Cerebellar cortex (tissue), 1 donor: ENCODE data around the gene TOM1.

Source experiments
- DNase-seq: peaks from one replicate; pipeline ENCODE4 v3.0.0-alpha.2; 2015; ENCODE audit warnings: low spot score

TOM1 gene

DNA sequence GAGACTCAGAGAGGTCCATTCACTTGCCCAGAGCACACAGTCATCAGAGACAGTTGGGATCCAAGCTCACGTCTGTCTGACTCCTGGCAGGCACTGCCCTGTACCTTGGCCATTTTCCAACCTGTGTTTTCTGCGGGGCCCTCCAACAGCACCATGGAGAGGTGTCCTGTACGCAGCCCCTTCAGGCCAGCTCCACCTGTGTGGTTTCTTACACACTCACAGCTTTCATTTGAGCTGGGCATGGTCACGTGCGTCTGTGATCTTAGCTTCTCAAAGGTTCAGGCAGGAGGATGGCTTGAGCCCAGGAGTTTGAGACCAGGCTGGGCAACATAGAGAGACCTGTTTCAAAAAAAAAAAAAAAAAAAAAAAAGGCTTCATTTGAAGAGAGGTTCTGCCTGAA is 24.4 kb downstream of the TOM1 start:
- DNase-seq: no peak

- DNase-seq: no peak
These were observed 25.1 kb downstream of the TOM1 start for GRCh38 chr22:35324762-35325161.

DNA sequence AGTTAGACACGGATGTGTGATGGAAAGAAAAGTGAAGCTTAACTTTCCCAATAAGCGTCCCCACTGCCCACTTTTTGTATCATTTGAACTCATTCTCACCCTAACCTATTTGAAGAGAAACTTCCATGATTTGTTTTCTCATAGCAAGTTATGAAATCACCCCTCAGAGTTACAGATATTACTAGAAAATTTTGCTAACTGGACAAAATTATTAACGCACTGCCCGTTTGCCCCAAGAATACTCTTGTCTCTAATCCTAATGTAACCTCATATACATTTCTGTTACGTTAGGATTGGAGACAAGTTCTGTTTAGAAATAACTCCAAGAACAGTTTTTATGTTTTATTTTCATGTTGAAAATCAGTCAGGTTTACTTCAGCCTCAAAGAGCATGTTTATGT is 25.5 kb downstream of the TOM1 start:
- no peak for DNase-seq

- DNase-seq: no peak
These were observed 27.3 kb downstream of the TOM1 start for GRCh38 chr22:35326854-35327562.

GRCh38 chr22:35327690-35328471 is 28.2 kb downstream of the TOM1 start:
- DNase-seq: no peak

- no peak for DNase-seq
These were observed 28.8 kb downstream of the TOM1 start for GRCh38 chr22:35328472-35328885.

GRCh38 chr22:35329114-35329847 is 29.6 kb downstream of the TOM1 start:
- DNase-seq: no peak

- DNase-seq: no peak
These were observed 30.7 kb downstream of the TOM1 start for GRCh38 chr22:35330258-35330861.

- no peak for DNase-seq
These were observed 32.6 kb downstream of the TOM1 start for GRCh38 chr22:35332278-35332677.

- no peak for DNase-seq
These were observed 33.5 kb downstream of the TOM1 start for GRCh38 chr22:35333220-35333619.

- no peak for DNase-seq
These were observed 34.3 kb downstream of the TOM1 start for GRCh38 chr22:35334004-35334403.

DNA sequence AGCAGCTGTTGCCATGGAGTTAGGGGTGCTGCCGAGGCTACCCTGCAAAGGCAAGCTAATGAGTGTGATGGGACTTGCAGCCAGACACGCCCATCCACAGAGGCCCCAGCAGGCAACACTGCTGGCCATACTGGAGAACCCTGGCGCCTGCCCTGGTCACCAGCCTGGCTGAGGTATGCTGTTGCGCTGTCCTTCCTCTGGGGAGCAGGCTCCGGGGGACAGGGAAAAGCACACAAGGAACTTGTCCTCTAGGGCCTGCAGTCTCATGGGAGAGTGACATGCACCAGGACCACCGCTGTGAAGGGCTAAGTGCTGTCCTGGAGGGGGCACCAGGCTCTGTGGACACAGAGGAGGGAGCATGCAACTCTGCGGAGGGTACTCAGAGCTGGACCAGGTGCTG is 35.8 kb downstream of the TOM1 start:
- no peak for DNase-seq

GRCh38 chr22:35335936-35336781 is 36.5 kb downstream of the TOM1 start:
- no peak for DNase-seq

DNA sequence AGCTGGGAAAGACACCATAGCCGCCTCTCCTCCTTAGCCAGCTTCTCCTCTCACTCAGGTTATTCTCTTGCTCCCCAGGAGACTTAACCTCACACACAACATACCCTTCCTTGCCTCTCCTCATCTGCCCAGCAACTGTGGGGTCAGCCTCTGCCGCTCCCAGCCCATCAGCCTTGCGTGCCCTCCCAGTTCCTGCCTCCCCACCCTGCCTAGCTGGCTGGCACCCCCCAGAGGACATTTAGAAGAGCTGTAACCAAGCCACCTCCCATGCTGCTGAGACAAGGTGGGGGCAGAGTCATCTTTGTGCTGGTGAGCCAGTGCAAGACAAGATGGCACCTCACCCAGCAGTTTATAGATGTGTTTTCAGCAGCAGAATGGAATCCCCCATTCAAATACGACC is 38.2 kb downstream of the TOM1 start:
- peak; percentile 23 for DNase-seq

DNA sequence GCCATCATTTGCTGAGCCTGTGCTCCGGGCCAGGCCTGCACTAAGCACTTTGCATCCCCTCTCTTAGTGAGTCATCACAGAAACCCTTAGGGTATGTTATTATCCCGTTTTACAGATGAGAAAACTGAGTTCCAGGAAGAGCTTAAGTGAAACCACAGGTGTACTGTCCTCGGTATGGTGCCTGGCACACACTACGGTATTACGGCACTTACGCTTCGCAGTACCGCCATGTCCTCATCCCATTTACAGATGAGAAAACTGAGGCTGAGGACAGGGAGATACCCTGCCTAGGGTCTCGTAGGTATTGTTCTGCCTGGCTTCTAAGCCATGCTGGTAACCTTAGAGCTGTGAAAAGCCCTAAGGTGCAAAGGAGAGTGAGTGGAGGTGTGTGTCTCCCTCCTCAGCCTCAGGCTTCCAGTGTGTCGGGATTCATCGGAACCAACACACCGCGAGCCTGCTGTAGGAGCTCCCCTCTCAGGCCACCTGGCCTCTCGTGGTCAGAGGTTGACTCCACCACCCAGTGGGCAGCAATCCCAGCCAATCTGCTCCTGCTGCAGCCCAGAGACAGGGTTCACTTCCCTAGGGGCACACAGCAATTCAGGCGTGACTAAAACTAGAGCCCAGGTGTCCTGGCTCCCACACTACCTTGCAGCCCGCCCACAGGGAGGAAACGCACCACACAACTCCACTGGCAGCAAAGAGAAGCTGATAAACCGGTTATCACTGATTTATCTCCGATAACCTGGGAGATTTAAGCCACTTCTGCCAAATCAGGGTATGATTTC is 41.6 kb downstream of the TOM1 start:
- DNase-seq: no peak

DNA sequence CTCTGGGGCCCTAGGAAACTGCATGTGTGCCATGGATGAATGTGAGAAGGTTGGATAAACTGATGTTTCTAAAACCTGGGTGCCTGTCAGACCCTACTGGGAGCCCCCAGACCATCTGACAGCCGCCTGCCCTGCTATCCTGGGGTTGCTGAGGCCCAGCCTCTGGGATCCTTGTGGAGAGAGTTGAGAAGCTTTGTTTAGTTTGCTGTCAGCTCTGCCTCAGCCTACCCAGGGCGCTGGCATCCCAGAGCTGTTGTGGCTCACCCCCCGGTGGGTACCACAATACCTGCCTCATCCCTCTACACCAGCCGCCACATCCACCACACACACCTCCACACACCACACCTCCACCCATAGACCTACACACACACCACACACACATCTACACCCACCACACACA is 42.7 kb downstream of the TOM1 start:
- DNase-seq: no peak

DNA sequence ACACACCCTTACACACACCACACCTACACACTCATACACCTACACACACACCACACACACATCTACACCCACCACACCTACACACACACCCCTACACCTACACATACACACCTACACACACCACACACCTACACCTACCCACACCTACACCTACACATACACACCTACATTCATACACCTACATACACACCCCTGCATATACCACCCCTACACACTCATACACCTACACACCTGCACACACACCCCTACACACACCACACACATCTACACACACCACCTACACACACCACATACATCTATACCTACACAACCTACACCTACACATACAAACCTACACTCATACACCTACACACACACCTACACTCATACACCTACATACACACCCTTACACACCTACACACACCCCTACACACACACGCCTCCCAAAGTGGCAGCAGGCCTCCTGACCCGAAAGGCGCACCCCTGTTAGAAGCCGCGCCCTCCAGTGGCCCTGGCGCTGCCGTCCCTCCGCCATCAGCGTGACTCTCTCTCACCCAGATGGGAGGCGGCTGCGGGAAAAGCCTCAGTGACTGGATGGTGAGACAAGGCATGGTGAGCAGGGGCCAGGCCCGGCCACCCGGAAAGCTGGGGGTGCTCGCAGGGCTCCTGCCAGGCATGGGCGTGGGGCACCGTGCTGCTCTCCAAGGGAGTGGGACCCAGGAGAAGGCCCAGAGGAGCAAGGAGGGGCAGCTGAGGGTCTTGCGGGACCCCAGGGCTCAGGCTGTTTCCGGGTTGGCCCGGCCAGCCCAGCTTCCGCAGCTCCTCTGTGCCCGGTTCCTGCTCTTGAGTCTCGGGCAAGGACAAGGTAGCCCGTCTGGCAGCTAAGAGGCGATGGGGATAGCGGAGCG is 44.2 kb downstream of the TOM1 start:
- DNase-seq: no peak

GRCh38 chr22:35344956-35345690 is 45.4 kb downstream of the TOM1 start:
- DNase-seq: no peak
